Glomerular visceral epithelial cell (primary cell): ENCODE measurements around the gene ANKRD65.
A peak's percentile ranks its signal among the peaks of the same experiment; 100 is the strongest.
"Not testable (repeated sequence)": the region's sequence is repeated elsewhere in the genome, so short reads cannot be mapped to it uniquely, and the experiment has no call there.

Experiments
- DNase-seq: peaks from one replicate; pipeline ENCODE4 v3.0.0-alpha.2; 2016; ENCODE audit errors: extremely low spot score

Gene ANKRD65

GRCh38 chr1:1371746-1372711 lies 49.0 kb downstream of the ANKRD65 start:
- peak; percentile 76 for DNase-seq

- DNase-seq, result no peak
Measured at GRCh38 chr1:1371364-1371745, 49.7 kb downstream of the ANKRD65 start.

- no peak for DNase-seq
Measured at GRCh38 chr1:1370771-1371300, 50.2 kb downstream of the ANKRD65 start.

GRCh38 chr1:1370094-1370493 lies 51.0 kb downstream of the ANKRD65 start:
- DNase-seq, result not testable (repeated sequence)
